Measurements from ENCODE around the gene CXCL11. TPM values are rescaled to one million over a fixed set of nuclear protein-coding genes. Genes with fewer than 3 reads are reported as not detected.

Gene CXCL11
- polyA plus RNA-seq, 1 of the 3 experiments (the other 2 are of a cell fraction): not detected

DNA sequence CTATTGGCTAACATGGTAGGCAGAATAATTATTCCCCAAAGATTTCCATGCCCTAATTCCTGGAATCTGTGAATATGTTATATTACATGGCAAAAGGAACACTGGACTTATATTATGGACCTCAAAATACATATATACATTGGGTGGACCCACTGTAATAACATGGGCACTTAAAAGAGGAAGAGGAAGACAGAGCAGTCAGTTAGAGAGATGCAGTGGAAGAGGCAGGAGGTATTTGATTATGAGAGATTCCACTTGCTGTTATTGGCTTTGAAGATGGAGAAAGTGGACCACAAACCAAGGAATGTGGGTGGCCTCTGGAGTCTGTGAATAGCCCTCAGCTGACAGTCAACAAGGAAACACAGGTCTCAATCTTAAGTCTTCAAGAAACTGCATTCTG lies 24.6 kb upstream of the CXCL11 start:
- ChIA-PET POLR2A (no interaction called here), CTCF (interaction anchor here (0.8 kb wide), 1 partner anchor 65 kb away, joined by 5 read pairs; no protein-coding TSS in a partner anchor)
- no peak for DNase-seq
- Histone ChIP-seq H3K79me2 (ENCODE audit: insufficient read depth) (no peaks in the 10 kb centered on the region), H2AFZ (ENCODE audit: low read depth) (no peak overlapping the region), H3K4me1 (ENCODE audit: control insufficient read depth in 1 of 2, insufficient read depth in 2 of 2, low read depth in 1 of 2, low read length in 1 of 2) (no peaks in the 10 kb centered on the region), H4K20me1 (ENCODE audit: insufficient read depth) (no peaks in the 10 kb centered on the region), H3K4me3 (ENCODE audit: low read depth in 2 of 2, low read length in 1 of 2) (no peak overlapping the region), H3K9me3 (no peaks in the 10 kb centered on the region), H3F3A (replicated peaks; ENCODE audit: insufficient read depth) (no peaks in the 10 kb centered on the region), H3K27me3 (ENCODE audit: insufficient read depth) (no peaks in the 10 kb centered on the region), H3K9me2 (no peaks in the 10 kb centered on the region), H3K4me2 (no peak overlapping the region), H3K36me3 (replicated peaks in 1 of 2; ENCODE audit: control insufficient read depth in 1 of 2, insufficient read depth in 2 of 2, low read length in 1 of 2) (no peaks in the 10 kb centered on the region), H3K9ac (no peak overlapping the region), H3K27ac (ENCODE audit: low read depth in 2 of 2, low read length in 1 of 2) (no peak overlapping the region)
- TF ChIP-seq RFX5 (IDR thresholded peaks at IDR 0.05; ENCODE audit: low read length) (no peak), SMC3 (IDR thresholded peaks at IDR 0.05; ENCODE audit: low read depth, low read length) (no peak), RAD21 (IDR thresholded peaks at IDR 0.05; ENCODE audit: low read length) (no peak), RCOR1 (IDR thresholded peaks at IDR 0.05; ENCODE audit: low read length) (no peak), GATA2 (CRISPR knock-in tag; IDR thresholded peaks at IDR 0.05) (no peak), SIN3A (IDR thresholded peaks at IDR 0.05; ENCODE audit: borderline replicate concordance, low read depth, low read length) (no peak), REST (IDR thresholded peaks at IDR 0.05; ENCODE audit: low read depth, low read length) (no peak), IRF3 (IDR thresholded peaks at IDR 0.05; ENCODE audit: low read depth, low read length) (no peak), NFIC (IDR thresholded peaks at IDR 0.05; ENCODE audit: borderline replicate concordance) (no peak), TAF1 (IDR thresholded peaks at IDR 0.05; ENCODE audit: borderline replicate concordance, low read depth, low read length) (no peak), JUND (IDR thresholded peaks at IDR 0.05) (no peak), EP300 (IDR thresholded peaks at IDR 0.05; ENCODE audit: borderline replicate concordance in 1 of 2, low read depth in 1 of 2, low read length in 1 of 2) (no peak), TCF12 (IDR thresholded peaks at IDR 0.05) (no peak)
- TF ChIP-seq, protein P1, sequence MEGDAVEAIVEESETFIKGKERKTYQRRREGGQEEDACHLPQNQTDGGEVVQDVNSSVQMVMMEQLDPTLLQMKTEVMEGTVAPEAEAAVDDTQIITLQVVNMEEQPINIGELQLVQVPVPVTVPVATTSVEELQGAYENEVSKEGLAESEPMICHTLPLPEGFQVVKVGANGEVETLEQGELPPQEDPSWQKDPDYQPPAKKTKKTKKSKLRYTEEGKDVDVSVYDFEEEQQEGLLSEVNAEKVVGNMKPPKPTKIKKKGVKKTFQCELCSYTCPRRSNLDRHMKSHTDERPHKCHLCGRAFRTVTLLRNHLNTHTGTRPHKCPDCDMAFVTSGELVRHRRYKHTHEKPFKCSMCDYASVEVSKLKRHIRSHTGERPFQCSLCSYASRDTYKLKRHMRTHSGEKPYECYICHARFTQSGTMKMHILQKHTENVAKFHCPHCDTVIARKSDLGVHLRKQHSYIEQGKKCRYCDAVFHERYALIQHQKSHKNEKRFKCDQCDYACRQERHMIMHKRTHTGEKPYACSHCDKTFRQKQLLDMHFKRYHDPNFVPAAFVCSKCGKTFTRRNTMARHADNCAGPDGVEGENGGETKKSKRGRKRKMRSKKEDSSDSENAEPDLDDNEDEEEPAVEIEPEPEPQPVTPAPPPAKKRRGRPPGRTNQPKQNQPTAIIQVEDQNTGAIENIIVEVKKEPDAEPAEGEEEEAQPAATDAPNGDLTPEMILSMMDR (IDR thresholded peaks at IDR 0.05): no peak
- TF ChIP-seq, protein P2, sequence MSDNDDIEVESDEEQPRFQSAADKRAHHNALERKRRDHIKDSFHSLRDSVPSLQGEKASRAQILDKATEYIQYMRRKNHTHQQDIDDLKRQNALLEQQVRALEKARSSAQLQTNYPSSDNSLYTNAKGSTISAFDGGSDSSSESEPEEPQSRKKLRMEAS (IDR thresholded peaks at IDR 0.05; ENCODE audit: low read depth): no peak
